PC-3 (cell line): ENCODE measurements around the gene STK31.

Experiments
- EZH2 ChIP-seq: fragments of 300-600 bp; sonication (generic); IDR thresholded peaks from one replicate; pipeline ENCODE4 v1.6.1; 2017; ENCODE audit warnings: antibody characterized with exemption, mild to moderate bottlenecking, low read length; ENCODE audit not compliant: unreplicated experiment
- TF ChIP-seq, protein P1 (sequence below): fragments of 300-600 bp; sonication (generic); conservative IDR thresholded peaks from 2 replicates; pipeline ENCODE4 v1.5.1; 2017; ENCODE audit warnings: antibody characterized with exemption, low read depth, mild to moderate bottlenecking, low read length

DNA sequence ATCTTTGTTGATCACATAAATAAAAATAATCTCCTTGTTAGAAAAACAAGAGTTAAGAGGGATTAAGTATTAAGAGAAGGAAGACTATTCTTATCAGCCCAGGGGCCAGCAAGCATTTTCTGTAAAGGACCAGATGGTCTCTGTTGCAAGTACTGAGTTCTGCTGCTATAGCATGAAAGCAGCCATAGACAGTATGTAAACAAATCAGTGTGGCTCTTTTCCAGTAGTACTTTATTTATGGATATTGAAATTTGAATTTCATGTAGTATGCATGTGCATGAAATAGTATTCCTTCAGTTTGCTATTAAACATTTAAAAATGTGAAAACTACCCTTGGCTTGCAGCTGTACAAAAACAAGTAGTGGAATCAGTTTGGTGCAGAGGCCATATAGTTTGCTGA lies 81.7 kb downstream of the STK31 start:
- no peak for TF ChIP-seq EZH2
- TF ChIP-seq, protein P1, sequence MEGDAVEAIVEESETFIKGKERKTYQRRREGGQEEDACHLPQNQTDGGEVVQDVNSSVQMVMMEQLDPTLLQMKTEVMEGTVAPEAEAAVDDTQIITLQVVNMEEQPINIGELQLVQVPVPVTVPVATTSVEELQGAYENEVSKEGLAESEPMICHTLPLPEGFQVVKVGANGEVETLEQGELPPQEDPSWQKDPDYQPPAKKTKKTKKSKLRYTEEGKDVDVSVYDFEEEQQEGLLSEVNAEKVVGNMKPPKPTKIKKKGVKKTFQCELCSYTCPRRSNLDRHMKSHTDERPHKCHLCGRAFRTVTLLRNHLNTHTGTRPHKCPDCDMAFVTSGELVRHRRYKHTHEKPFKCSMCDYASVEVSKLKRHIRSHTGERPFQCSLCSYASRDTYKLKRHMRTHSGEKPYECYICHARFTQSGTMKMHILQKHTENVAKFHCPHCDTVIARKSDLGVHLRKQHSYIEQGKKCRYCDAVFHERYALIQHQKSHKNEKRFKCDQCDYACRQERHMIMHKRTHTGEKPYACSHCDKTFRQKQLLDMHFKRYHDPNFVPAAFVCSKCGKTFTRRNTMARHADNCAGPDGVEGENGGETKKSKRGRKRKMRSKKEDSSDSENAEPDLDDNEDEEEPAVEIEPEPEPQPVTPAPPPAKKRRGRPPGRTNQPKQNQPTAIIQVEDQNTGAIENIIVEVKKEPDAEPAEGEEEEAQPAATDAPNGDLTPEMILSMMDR, result no peak
